ENCODE measurements around the gene CD99.
"Not testable (repeated sequence)": the region's sequence is repeated elsewhere in the genome, so short reads cannot be mapped to it uniquely, and the experiment has no call there.

CD99 gene

DNA sequence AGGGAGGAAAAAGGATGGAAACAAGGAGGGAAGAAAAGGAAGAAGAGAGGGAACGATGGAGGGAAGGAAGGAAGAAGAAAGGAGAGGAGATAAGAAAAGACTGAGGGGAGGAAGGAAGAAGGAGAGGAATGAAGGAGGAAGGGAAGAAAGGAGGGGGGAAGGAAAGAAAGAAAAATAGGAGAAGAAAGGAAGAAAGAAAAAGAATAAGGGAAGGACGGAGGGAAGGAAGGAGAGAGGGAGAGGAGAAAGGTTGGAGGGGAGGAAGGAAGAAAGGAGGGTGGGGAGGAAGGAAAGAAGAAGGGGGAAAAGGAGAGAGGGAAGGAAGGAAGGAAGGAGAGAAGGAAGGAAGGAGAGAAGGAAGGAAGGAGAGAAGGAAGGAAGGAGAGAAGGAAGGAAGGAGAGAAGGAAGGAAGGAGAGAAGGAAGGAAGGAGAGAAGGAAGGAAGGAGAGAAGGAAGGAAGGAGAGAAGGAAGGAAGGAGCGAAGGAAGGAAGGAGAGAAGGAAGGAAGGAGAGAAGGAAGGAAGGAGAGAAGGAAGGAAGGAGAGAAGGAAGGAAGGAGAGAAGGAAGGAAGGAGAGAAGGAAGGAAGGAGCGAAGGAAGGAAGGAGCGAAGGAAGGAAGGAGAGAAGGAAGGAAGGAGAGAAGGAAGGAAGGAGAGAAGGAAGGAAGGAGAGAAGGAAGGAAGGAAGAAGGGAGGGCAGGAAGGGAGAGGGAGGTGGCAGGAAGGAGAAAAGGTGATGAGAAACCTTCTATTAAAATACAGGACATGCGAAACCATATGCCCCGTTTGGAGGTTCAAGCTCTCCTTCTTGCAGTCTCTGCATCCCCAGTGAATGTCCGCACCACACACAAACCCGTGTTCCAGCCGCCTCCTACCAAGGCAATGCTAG, 82.3 kb downstream of the CD99 start:
- DNase-seq (ENCODE audit: low read depth): not testable (repeated sequence)

DNA sequence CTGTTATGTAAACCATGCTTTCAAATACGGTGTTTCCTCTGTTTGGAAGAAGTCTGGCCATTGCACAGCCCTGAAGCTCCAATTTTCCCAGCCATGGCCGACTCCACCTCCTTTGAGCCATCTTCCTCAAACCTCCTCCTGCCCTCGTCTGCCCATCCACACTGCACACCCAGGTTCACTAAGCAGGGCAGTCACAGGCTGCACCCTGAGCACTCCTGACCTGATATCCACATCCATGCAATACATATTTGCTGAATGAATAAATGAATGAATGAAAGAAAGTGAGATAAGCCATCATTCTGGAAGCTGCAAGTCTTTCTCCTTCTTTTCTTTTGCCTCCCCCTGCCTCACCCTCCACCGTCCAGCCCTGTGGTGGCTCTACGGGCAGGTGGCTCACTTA, 83.0 kb downstream of the CD99 start:
- DNase-seq (ENCODE audit: low read depth): no peak

DNA sequence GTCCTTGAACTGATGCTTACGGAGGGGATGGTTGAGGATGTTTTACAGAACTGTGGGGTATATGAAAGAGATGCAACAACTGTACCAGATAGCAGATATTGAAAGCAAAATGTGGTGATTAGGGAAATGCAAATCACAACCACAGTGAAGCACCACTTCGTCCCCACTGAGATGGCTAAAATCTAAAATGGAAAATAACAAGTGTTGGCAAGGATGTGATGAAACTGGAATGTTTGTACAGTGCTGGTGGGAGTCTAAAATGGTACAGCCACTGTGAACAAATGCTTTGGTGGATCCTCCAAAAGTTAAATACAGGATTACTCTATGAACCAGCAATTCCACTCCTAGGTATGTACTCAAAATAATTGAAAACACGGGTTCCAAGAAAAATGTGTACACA, 83.7 kb downstream of the CD99 start:
- DNase-seq (ENCODE audit: low read depth): no peak

DNA sequence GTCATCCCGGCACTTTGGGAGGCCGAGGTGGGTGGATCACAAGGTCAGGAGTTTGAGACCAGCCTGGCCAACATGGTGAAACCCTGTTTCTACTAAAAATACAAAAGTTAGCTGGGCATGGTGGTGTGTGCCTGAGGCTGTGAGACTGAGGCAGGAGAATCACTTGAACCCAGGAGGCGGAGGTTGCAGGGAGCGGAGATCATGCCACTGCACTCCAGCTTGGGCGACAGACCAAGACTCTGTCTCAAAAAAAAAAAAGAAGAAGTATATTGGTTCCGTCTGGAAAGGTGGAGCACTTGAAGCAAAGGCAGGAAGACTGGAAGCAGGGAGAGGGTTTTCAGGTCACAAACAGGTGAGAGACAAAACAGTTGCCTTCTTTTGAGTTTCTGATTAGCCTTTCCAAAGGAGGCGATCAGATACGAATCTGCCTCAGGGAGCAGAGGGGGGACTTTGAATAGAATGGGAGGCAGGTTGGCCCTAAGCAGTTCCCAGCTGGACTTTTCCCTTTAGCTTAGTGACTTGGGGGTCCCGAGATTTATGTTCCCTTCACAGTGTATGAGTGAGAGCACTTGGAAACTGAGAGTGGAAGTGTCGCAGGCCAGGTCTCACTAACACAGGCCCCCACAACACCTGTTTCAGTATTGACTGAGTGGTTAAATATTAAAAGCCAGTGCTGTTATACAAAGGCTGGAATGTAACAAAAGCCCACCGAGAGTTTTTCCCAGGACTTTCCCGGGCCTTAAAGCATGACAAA, 89.6 kb downstream of the CD99 start:
- not testable (repeated sequence) for DNase-seq (ENCODE audit: low read depth)

DNA sequence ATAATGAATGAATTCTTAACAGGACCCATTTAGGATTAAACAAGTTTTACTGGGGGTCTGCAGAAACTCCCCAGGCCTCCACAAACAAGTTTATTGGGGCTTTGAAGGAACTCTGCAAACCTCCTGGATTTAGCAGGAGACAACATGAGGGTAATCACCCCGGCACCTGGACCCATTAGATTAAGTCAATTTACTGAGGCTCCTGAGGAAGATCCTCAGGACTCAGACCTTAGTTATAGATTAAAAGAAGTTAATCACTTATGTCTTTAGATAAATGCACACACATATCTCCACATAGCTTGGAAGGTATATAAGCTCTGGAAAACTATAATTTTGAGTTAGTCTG, 90.1 kb downstream of the CD99 start:
- DNase-seq (ENCODE audit: low read depth): no peak

DNA sequence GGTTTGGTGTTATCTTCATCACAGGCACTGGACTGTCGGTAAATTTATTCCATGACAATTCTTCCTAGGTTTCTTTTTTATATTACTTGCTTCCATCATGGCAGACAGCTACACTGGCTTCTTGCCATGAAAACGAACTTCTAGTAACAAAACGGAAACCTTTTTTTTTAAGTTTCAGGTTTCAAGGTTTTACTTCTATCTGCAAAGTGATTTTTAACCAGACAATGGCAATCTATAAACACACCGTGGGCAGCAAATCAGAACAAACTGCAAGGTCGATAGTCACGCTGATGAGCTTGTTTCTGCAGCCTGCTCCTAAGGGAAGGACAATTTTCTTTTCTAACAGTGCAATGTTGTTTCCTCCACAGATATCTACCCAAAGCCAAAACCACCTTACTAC, 90.6 kb downstream of the CD99 start:
- no peak for DNase-seq (ENCODE audit: low read depth)

DNA sequence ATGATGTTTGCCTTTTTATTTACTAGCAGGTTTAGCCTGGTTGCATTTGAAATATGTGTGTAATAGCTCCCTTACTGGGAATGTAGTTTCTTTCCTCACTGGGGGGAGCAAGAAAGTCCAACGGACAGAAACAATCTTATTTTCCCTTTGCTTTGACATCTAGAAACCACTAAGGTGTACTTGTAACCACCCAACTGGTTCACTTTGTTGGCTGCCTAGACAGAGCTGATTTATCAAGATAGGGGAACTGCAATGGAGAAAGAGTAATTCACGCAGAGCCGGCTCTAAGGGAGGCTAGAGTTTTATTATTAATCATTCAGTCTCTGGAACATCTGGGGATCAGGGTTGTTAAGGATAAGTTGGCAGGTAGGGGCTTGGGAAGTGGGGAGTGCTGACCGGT, 91.1 kb downstream of the CD99 start:
- no peak for DNase-seq (ENCODE audit: low read depth)

DNA sequence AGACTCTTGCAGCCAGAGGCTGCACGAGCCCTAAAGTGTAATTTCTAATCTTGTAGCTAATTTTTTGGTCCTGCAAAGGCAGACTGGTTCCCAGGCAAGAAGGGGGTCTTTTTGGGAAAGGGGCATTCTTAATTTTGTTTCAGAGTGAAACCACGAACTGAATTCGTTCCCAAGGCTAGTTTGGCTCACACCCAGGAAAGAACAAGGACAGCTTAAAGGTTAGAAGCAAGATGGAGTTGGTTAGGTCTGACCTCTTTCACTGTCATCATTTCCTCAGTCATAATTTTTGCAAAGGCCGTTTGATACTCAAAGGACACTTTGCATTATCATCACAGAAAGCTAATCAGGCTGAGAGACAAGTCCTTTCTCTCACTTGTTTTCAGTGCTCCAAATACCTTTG, 91.7 kb downstream of the CD99 start:
- no peak for DNase-seq (ENCODE audit: low read depth)

DNA sequence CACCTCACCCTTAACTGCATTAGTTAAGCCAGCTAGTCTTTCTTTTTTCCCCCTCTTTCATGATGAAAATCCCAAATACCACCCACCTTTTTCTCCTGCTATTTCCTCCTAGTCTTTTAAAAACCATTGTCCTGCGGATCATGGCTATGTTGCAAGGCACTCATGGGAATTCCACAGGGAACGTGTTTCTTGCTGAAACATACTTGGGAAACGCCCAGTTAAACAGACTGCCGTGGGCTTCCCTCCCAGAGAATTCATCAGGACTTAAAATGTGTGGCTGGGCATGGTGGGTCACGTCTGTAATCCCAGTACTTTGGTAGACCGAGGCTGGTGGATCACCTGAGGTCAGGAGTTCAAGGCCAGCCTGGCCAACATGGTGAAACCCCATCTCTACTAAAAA, 92.9 kb downstream of the CD99 start:
- DNase-seq (ENCODE audit: low read depth): no peak

DNA sequence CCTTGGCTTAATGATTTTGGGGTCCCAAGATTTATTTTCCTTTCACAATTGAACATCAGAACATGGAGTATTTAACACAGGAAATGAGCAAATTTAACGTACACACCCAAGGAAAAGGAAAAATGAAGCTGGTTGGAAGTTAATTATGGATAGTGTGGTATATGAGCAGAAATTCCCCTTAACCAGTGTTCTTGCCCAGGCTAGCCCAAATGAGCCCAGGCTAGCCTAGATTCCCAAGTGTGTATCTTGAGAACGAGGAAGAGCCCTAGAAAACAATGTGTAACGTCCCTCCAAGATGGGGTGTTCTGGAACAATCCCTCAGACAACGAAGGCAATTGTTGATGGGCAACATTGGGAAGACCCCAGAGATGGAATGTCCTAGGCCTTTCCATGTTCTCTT, 94.4 kb downstream of the CD99 start:
- DNase-seq (ENCODE audit: low read depth): no peak

DNA sequence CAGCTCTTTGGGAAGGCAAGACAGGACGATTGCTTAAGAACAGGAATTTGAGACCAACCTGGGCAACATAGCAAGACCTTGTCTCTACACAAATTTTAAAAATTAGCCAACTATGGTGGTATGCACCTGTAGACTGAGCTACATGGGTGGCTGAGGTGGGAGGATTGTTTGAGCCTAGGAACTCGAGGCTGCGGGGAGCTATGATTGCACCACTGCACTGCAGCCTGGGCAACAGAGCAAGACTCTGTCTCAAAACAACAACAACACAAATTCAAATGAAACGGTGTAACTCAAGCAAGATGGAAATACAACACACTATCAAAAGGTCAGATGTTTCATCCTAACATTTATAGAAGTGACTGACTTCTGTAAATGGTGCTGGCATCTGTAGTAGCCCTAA, 97.9 kb downstream of the CD99 start:
- no peak for DNase-seq (ENCODE audit: low read depth)

DNA sequence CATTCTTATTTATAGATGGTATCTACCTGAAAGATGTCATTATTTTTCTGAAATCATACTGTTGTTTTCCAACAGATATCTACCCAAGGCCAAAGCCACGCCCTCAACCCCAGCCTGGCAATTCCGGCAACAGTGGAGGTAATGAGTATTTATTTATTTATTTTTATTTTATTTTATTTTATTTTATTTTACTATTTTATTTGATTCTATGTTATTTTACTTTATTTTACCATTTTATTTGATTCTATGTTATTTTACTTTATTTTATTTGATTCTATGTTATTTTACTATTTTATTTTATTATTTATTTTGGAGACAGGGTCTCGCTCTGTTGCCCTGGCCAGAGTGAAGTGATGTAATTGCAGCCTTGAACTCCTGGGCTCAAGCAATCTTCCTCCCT, 98.5 kb downstream of the CD99 start:
- no peak for DNase-seq (ENCODE audit: low read depth)
